GM21717 (cell line): Measurements from ENCODE around the gene KRTAP4-8.
"Not testable (repeated sequence)": the region's sequence is repeated elsewhere in the genome, so short reads cannot be mapped to it uniquely, and the experiment has no call there.

Source experiments
- ATAC-seq: cut with Tn5 transposase; IDR thresholded peaks from one replicate; pipeline ENCODE4 v1.9.1; 2021; ENCODE audit warnings: mild to moderate bottlenecking, moderate library complexity; ENCODE audit not compliant: unreplicated experiment

KRTAP4-8 gene

GRCh38 chr17:41108728-41109386 lies 10.9 kb upstream of the KRTAP4-8 start:
- ATAC-seq = not testable (repeated sequence)

GRCh38 chr17:41107941-41108450 lies 10.1 kb upstream of the KRTAP4-8 start:
- no peak for ATAC-seq

GRCh38 chr17:41105347-41105746 lies 7.4 kb upstream of the KRTAP4-8 start, which contains the start of gene KRTAP4-9:
KRTAP4-9 (plus strand) TSS chr17:41105389; CDS start chr17:41105389, 0 bp downstream.
- not testable (repeated sequence) for ATAC-seq

DNA sequence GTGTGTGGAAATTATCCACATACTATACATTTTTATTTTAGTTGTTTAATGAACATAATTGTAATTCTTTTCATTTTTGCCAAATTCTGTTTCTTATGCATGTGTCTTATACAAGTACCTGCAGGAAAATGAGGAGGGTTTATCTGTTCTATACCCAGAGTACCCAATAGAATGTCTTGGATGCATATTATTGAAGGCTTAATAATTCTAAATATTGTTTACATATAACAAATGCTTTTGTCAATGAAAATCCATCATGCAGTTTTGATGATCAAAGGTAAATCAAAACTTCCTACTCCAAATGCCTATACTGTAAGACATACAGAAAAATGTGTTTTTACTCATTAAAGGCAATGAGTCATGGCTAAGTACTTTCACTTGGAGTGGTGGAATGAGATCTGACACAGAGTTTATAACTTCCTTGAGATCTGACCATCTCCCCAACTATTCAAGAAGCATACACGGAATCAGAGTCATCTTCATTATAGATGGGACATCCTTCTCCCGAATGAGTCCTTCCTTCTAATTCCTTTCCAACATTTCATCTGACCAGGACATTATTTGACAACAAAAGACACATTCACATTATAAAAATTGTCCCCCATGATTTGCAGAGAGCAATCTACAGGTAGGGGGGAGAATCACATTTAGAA lies 6.6 kb upstream of the KRTAP4-8 start:
- ATAC-seq = not testable (repeated sequence)

GRCh38 chr17:41103896-41104295 lies 6.0 kb upstream of the KRTAP4-8 start:
- no peak for ATAC-seq

DNA sequence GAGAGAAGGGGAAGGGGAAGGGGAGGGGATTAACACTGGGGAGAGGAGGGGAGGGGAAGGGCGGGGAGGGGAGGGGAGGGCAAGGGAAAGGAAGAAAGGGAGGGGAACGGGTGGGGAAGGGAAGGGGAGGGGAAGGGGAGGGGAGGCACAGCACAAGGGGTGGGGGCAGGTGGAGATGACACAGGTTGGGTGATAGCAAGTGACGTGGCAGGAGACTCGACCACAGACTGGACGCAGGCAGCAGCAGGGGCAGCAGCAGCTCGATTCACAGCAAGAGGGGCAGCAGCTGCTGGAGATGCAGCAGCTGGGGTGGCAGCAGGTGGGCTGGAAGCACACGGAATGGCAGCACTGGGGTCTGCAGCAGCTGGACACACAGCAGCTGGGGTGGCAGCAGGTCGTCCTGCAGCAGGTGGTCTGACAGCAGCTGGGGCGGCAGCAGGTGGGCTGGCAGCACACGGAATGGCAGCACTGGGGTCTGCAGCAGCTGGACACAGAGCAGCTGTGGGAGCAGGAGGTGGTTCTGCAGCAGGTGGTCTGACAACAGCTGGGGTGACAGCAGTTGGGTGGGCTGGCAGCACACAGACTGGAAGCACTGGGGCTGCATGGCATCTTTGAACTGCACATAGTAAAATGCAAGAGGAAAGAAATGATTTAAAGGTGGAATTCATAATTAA lies 3.8 kb upstream of the KRTAP4-8 start, which contains the start of gene KRTAP4-16:
Gene KRTAP4-16, minus strand, starts transcription at position 624 of the 674 bp plus-strand sequence. Its CDS starts 0 bp downstream, at position 624.
- no peak for ATAC-seq

DNA sequence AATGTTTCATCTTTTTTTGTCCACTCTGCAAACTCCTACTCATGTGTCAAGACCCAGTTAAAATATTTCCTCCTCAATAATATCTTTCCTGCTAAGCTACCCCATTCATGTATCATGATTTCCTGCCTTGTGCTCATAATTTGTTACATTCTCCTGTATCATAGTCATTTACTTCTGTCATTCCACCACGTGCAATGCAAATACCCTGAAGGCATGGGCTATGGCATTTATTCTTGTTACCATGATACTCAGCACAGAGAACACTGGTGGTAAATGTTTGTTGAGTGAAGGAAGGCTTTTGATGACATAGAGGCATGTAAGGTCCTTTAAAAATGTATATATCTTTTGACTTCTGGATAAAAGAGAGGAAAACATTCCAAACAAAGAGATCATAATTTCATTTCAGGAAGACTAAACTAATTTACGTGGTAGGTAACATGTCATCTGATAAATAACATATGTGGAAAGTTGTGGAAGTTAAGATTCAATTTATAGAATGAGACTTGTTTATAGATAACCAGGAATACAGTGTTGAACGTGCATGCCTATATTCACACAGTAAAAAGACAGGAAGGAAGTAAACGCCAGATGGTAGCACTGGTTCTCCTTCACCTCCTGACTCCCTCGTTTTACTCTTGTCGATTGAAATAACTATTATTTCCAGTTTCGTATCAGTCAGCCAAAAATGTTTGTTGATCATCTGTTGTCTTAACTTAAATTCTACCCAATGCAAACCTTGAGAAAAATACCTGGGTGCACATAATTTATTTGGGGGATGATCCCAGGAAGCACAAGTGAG lies 1.9 kb upstream of the KRTAP4-8 start:
- ATAC-seq = not testable (repeated sequence)

- ATAC-seq = no peak
Measured at GRCh38 chr17:41098481-41098880, 539 bp upstream of the KRTAP4-8 start.

DNA sequence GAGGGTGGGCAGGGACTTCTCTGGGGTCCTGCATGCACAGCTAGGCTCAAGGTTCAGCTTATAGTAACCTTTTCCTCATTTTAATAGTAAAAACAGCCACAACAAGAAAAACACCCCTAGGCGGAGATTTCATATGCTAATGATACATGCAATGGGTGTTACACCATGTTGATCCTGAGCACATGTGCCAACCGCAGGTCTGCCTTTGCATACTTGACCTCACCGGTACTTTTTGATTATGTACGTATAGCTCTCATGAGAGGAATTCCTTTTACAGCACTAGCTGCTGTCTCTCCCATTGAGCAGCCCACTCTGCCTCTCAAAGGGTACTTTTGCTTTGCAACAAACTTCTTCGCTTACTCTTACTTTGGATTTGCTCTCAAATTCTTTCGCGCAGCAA lies 1.9 kb downstream of the KRTAP4-8 start:
- ATAC-seq = no peak

DNA sequence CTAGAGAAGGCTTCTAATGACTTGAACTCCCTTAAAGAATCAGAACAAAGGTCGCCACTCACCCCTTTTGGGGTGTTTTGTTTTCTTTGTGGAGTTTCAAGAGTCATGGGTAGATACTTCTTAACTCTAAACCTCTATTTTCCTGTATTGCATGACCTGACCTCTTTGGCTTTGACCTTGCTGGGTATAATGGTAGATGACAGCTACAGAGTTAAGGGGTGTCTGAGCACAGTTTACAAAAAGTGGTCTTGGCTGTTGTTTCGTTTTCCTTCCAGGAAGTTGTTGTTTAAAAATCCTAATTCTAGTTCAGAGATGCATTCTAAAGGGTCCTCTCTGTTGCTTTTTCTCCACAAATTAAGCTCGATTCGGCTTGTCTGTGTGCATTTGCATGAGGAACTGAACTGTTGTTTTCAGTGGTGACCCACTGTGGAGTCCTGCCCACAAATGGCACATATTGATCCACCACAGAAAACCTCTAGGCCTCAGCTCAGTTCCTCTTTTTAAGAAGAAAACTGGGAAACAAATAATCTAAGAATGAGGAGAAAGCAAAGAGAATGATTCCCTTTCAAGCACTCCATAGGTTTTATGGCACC lies 9.1 kb downstream of the KRTAP4-8 start:
- ATAC-seq = not testable (repeated sequence)

- ATAC-seq = not testable (repeated sequence)
Measured at GRCh38 chr17:41084100-41084856, 13.7 kb downstream of the KRTAP4-8 start, which contains the start of gene KRTAP4-7. KRTAP4-7 (plus strand) TSS chr17:41084150; CDS start chr17:41084207, 57 bp downstream.

GRCh38 chr17:41083427-41083826 lies 14.5 kb downstream of the KRTAP4-8 start:
- ATAC-seq = not testable (repeated sequence)

DNA sequence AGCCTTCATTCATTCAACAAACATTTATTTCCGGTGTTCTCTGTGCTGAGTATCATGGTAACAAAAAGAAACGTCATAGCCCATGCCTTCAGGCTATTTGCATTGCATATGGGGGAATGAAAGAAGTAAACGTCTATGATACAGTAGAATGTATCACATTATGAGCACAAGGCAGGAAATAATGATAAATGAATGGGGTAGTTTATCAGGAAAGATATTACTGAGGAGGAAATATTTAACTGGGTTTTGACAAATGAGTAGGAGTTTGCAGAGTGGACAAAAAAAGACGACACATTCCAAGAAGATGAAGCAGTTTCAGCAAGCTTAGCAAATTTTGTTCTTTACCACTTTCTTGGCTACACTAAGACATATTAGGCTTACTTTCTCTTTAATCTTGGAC lies 15.3 kb downstream of the KRTAP4-8 start:
- ATAC-seq = no peak

GRCh38 chr17:41076788-41077187 lies 21.2 kb downstream of the KRTAP4-8 start:
- ATAC-seq = no peak

DNA sequence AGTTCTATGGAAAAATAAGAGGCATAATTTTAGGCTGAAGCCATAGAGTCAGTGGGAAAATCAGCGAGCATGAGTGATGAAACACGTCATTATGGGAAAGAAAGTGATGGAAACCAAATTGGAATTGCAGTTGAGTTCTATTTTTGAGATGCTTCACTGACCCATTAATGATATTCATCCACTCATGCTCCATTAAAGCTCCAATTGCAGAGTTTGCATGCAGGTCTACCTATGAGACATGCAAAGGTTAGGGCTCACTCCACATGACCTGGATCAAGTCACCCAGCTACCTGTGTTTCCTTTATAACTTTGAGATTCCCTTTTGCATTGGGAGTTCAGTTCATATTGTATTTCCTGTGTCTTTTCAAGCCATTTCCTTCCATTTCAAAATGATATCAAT lies 24.3 kb downstream of the KRTAP4-8 start:
- no peak for ATAC-seq

GRCh38 chr17:41071606-41072360 lies 26.2 kb downstream of the KRTAP4-8 start:
- ATAC-seq = no peak

GRCh38 chr17:41069031-41069430 lies 28.9 kb downstream of the KRTAP4-8 start:
- ATAC-seq = no peak

GRCh38 chr17:41067281-41067680 lies 30.7 kb downstream of the KRTAP4-8 start:
- no peak for ATAC-seq
